HepG2 (cell line): Measurements from ENCODE around the gene DPEP1.

Source experiments
- CREBL2 ChIP-seq: sonication (generic); formaldehyde crosslinking; IDR thresholded peaks from 2 replicates; pipeline ENCODE4 v1.8.1; 2023; ENCODE audit warnings: missing genetic modification reagents, mild to moderate bottlenecking, borderline replicate concordance
- EP300 ChIP-seq, 3 experiments: sonication (generic) in 1 of 3; formaldehyde crosslinking in 1 of 3; IDR thresholded peaks; 2 replicates each; pipeline versions ENCODE4 v1.5.1 to v1.6.1; 2011 to 2020; ENCODE audit warnings: low read depth in 2 of 3, low read length in 2 of 3, borderline replicate concordance in 1 of 3, improper control_type of control experiment in 1 of 3, mild to moderate bottlenecking in 1 of 3, missing genetic modification reagents in 1 of 3, moderate library complexity in 1 of 3
- ESRRA ChIP-seq: sonication (generic); formaldehyde crosslinking; IDR thresholded peaks from 2 replicates; pipeline ENCODE4 v1.5.1; 2020; ENCODE audit warnings: mild to moderate bottlenecking, low read depth, missing genetic modification reagents
- LCORL ChIP-seq, 2 experiments: fragments of 450-650 bp in 1 of 2; sonication (generic) in 1 of 2; formaldehyde crosslinking in 1 of 2; IDR thresholded peaks; 2 replicates each; pipeline versions ENCODE4 v1.5.0 to v1.6.1; 2017 to 2020; ENCODE audit warnings: antibody characterized with exemption in 1 of 2, missing genetic modification reagents in 1 of 2
- NFRKB ChIP-seq: fragments of 450-650 bp; IDR thresholded peaks from 2 replicates; pipeline ENCODE4 v1.6.1; 2017
- POLR2A ChIP-seq, 2 experiments: IDR thresholded peaks; 2 replicates each; pipeline ENCODE4 v1.6.1; 2011; ENCODE audit warnings: low read depth in 2 of 2, low read length in 2 of 2, mild to moderate bottlenecking in 1 of 2, moderate library complexity in 1 of 2; ENCODE audit not compliant: insufficient read depth in 1 of 2
- SMARCC2 ChIP-seq: fragments of 450-650 bp; IDR thresholded peaks from 2 replicates; pipeline ENCODE4 v1.6.1; 2017; ENCODE audit warnings: antibody characterized with exemption, mild to moderate bottlenecking

- no peak for TF ChIP-seq NFRKB
- TF ChIP-seq SMARCC2: no peak
- no peak for TF ChIP-seq EP300 (IDR thresholded peaks at IDR 0.05; ENCODE audit: low read depth in 2 of 2, low read length in 2 of 2)
- TF ChIP-seq EP300 (CRISPR knock-in tag; IDR thresholded peaks at IDR 0.05; ENCODE audit: borderline replicate concordance): no peak
- TF ChIP-seq LCORL (IDR thresholded peaks at IDR 0.05): no peak
- no peak for TF ChIP-seq LCORL (CRISPR knock-in tag; IDR thresholded peaks at IDR 0.05)
- no peak for TF ChIP-seq POLR2A (IDR thresholded peaks at IDR 0.05; ENCODE audit: insufficient read depth in 1 of 2, low read depth in 2 of 2, low read length in 2 of 2)
- TF ChIP-seq CREBL2 (CRISPR knock-in tag): no peak
- no peak for TF ChIP-seq ESRRA (CRISPR knock-in tag)
These were observed 31.7 kb downstream of the DPEP1 start for GRCh38 chr16:89645122-89645521.
